Activated naive CD4-positive, alpha-beta T cell treated with anti-CD3 and anti-CD28 coated beads, Interleukin-2, amount 10 ng/mL, durations not matched to agents 7 days and 5 days (primary cell): ENCODE data around the gene PFKFB1.

ENCODE experiments used
- CTCF ChIA-PET: fragments of 350-600 bp; sonication (Branson Sonifier 250); formaldehyde crosslinking; loops from one replicate; lab custom pipeline; 2021; ENCODE audit warnings: antibody characterized with exemption; lab: Charles Lee
- DNase-seq: peaks from one replicate; pipeline ENCODE4 v3.0.0-alpha.2; 2020
- H3K27ac Mint-ChIP-seq: one replicate; pipeline ENCODE4 v1.8.0; 2021; ENCODE audit warnings: mild to moderate bottlenecking, moderate library complexity, mixed read lengths
- H3K27me3 Mint-ChIP-seq: one replicate; pipeline ENCODE4 v1.8.0; 2021; ENCODE audit warnings: mild to moderate bottlenecking, mixed read lengths
- H3K36me3 Mint-ChIP-seq: one replicate; pipeline ENCODE4 v1.8.0; 2021; ENCODE audit warnings: mixed read lengths
- H3K4me1 Mint-ChIP-seq: one replicate; pipeline ENCODE4 v1.8.0; 2021; ENCODE audit warnings: mixed read lengths
- H3K4me3 Mint-ChIP-seq: one replicate; pipeline ENCODE4 v1.8.0; 2021; ENCODE audit warnings: mild to moderate bottlenecking, moderate library complexity, mixed read lengths
- H3K9me3 Mint-ChIP-seq: one replicate; pipeline ENCODE4 v1.8.0; 2021; ENCODE audit warnings: mixed read lengths

Gene PFKFB1

DNA sequence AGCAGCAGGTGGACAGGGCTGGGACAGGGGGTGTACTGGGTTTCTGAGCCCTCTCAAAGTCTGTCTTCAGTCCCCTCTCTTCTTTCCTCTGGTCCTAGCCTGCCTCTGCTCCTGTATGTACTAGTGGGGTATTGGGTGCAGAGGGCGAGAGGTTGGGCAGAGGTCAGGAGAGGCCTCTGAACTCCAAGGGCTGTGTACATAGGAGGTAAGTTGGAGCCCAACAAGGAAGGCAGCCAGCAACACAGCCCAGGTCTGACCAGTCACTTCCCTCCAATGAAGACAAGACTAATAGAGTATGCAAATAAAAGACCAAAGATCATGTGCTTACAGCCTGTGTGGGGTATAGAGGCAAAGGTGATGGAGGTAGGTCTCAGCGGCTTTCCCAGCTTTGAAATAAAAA is at the start of gene PFKFB1:
Gene PFKFB1 (minus strand): TSS at position 90 of the 400 bp plus-strand sequence. CDS start 181 bp downstream, outside the sequence.
- CTCF ChIA-PET, result no interaction called here

DNA sequence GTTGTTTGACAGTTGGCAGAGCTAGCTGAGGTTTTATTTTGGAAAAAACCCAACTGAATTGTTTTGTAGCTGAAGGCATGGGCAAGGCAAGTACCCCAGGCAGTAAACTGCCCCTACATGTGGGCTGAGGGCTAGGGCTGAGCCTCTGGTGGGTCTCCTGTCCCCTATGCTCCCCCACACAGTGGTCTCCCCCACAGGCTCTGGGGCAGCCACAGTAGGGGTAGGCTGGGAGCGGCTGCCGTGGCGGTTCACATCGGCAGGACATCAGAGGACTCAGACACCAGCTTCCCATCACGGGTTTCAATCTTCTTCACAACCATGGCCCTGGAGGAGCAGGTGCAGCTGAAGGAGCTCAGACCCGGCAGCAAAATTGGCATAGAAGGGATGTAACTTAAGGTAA is 47.5 kb upstream of the PFKFB1 start:
- CTCF ChIA-PET, result no interaction called here
- no peak overlapping the region for H3K27ac Mint-ChIP-seq

More for the DNA sequence above, at the start of gene PFKFB1:
- H3K27ac Mint-ChIP-seq, result no peak within 1 kb of the TSS
- no peaks in the 10 kb centered on the region for H3K9me3 Mint-ChIP-seq
- H3K4me3 Mint-ChIP-seq, result no peak within 1 kb of the TSS
- H3K36me3 Mint-ChIP-seq, result no peaks in the 10 kb centered on the region
- DNase-seq, result no peak
- peaks cover 2% of the 10 kb centered on the region for H3K4me1 Mint-ChIP-seq
- H3K27me3 Mint-ChIP-seq, result no peaks in the 10 kb centered on the region

DNA sequence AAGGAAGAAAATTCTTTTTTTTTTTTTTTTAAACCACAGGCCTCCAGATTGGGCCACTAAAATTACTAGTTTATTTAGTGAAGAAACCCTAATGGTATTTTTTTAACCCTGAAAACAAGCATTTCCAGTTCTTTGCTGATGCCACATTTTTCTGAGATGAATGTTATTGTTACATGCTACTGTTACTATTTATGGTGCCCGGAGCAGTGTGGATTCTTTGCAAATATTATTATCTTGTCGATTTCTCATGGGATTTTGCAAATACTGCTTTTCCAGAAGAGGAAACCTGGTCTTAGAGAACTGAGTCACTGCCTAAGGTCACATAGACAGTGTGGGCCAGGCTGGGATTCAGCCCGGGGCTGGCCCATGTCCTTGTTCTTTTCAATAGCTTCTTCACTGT is 45.5 kb upstream of the PFKFB1 start:
- Mint-ChIP-seq H3K4me3 (no peak overlapping the region), H3K27ac (no peak overlapping the region), H3K9me3 (no peaks in the 10 kb centered on the region), H3K4me1 (no peaks in the 10 kb centered on the region), H3K27me3 (no peaks in the 10 kb centered on the region), H3K36me3 (no peaks in the 10 kb centered on the region)
- CTCF ChIA-PET, result no interaction called here
- DNase-seq, result no peak

More for the DNA sequence above, 47.5 kb upstream of the PFKFB1 start:
- Mint-ChIP-seq H3K36me3 (no peaks in the 10 kb centered on the region), H3K4me1 (no peaks in the 10 kb centered on the region), H3K4me3 (no peak overlapping the region), H3K9me3 (no peaks in the 10 kb centered on the region), H3K27me3 (no peaks in the 10 kb centered on the region)
- no peak for DNase-seq

DNA sequence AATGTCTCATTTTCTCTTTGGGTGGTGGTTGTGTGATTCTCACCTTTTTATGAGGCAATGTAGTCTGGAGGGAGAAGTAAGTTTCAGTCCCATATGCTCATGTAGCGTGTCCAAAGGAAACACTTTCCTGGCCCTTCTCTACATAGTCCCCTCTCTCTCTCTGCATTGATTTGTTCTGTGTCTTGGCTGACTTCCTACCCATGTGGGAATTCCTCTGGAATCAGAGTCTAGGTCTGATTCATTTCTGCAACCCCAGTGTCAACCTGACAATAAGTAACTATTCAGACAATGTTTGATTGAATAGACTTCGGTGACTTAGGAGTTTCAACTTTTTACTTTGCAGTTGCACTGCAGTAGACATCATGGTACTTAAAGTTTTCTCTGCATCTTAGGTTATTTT is 39.4 kb upstream of the PFKFB1 start:
- CTCF ChIA-PET, result no interaction called here
- Mint-ChIP-seq H3K27me3 (no peaks in the 10 kb centered on the region), H3K4me1 (no peaks in the 10 kb centered on the region), H3K9me3 (no peaks in the 10 kb centered on the region), H3K27ac (no peak overlapping the region), H3K4me3 (no peak overlapping the region), H3K36me3 (no peaks in the 10 kb centered on the region)
- no peak for DNase-seq

DNA sequence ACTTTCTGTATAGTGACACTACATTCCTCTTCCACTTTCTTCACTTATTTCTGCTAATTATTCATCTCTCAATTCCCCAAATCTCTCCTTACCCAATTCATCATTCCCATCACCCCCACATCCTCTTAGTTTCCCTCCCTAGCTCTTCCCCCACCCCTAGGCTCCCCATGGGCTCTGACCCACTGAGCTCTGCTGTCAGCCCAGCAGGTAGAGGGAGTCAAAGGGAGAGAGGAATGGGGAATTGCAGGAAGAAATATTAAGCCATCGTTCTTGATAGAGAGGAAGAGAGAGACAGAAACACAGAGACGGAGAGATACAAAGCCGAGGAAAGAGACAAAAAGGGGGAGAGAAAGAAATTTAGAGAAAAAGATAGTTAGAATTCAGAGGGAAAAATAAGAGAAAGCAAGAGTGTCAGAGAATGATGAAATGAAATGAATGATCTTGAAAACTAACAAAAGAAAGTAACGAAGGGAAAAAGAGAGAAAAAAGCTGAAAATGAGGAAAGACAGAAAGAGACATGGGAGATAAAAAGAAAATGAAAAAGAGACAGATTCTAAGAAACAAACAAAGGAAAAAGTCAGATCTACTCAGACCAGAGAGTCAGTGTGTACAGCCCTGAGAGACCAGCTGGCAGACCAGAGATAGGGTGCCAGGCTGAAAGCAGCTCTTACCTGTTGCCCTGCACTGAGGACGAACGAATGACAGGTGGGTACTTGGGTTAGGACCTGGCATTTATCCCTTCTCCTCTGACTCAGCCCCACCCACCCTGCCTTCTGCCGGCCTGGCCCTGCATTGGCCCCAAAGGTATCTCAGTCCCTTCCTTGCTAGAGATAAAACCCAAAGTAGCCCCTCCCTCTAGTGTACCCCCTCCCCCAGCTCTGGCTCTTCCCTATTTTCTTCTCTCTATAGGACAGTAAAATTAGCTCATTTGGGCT is 36.5 kb upstream of the PFKFB1 start, which contains the start of gene ALAS2:
Gene ALAS2 (minus strand): TSS at position 707 of the 935 bp plus-strand sequence. CDS start 4,977 bp downstream, outside the sequence.
- DNase-seq, result no peak
- Mint-ChIP-seq H3K27me3 (no peaks in the 10 kb centered on the region), H3K9me3 (no peaks in the 10 kb centered on the region), H3K27ac (no peak within 1 kb of the TSS), H3K4me1 (no peaks in the 10 kb centered on the region), H3K36me3 (no peaks in the 10 kb centered on the region), H3K4me3 (no peak within 1 kb of the TSS)
- CTCF ChIA-PET, result no interaction called here

DNA sequence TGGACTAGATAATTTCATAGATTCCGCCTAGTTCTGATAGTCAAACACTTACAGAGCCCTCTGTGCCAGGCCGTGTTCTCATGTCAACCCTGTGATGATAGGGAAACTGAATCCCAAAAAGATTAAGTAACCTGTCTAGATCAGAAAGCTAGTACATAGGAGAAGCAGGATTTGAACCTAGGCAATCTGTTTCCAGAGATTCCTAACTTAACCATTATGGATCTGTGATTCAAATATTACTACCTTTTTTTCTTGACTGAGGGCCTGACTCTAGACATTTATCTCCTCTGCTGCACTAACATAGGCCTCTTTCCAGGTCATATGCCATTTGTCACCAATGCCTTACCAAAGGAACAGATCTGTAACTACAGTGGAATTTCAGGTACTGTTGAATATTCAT is 35.3 kb upstream of the PFKFB1 start:
- DNase-seq, result no peak
- no peaks in the 10 kb centered on the region for H3K4me1 Mint-ChIP-seq
- CTCF ChIA-PET, result no interaction called here
- H3K27me3 Mint-ChIP-seq, result no peaks in the 10 kb centered on the region
- H3K4me3 Mint-ChIP-seq, result no peak overlapping the region
- H3K9me3 Mint-ChIP-seq, result no peaks in the 10 kb centered on the region
- H3K27ac Mint-ChIP-seq, result no peak overlapping the region
- H3K36me3 Mint-ChIP-seq, result no peaks in the 10 kb centered on the region

DNA sequence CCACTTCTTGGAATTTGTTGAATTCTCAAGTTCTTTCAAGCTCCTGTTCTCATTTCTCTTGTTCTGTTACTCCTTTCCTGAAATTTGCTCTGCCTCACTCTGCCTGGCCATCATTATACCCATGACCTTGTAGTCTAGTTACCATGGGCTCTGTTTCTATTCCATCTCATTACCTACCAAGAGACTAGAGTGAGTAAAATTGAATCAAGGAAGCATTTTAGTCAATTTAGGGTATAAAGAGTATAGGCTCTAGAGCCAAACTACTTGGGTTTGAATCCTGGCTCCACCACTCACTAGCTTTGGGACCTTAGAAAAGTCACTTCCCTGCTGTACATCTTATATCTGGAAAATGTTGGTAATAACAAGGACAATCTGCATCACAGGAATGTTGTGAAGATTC is 34.6 kb upstream of the PFKFB1 start:
- CTCF ChIA-PET, result no interaction called here
- no peaks in the 10 kb centered on the region for H3K27me3 Mint-ChIP-seq
- no peak overlapping the region for H3K27ac Mint-ChIP-seq
- no peaks in the 10 kb centered on the region for H3K4me1 Mint-ChIP-seq
- H3K4me3 Mint-ChIP-seq, result no peak overlapping the region
- no peaks in the 10 kb centered on the region for H3K9me3 Mint-ChIP-seq
- no peaks in the 10 kb centered on the region for H3K36me3 Mint-ChIP-seq
- DNase-seq, result no peak

DNA sequence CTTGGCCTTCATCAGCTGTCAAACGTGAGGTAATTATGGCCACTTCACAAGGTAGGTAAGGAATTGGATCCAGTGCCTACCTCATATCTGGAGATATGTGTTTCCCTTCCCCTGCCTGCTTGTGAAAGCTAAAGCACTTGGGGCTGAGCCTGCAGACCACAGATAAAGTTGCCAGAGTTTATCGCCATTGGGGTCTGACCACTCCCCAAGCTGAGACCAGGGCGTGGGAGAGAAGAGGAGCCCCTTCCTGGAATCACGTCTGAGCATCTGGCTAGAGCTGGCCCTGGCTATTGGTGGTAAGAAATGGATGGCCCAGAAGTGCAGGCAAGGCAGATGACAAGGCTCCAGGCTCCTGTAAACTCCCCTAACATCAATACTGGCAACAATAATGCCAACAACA is 34.1 kb upstream of the PFKFB1 start:
- no peaks in the 10 kb centered on the region for H3K9me3 Mint-ChIP-seq
- CTCF ChIA-PET, result no interaction called here
- no peaks in the 10 kb centered on the region for H3K36me3 Mint-ChIP-seq
- H3K27ac Mint-ChIP-seq, result no peak overlapping the region
- no peak overlapping the region for H3K4me3 Mint-ChIP-seq
- H3K27me3 Mint-ChIP-seq, result no peaks in the 10 kb centered on the region
- H3K4me1 Mint-ChIP-seq, result no peaks in the 10 kb centered on the region
- DNase-seq, result no peak

DNA sequence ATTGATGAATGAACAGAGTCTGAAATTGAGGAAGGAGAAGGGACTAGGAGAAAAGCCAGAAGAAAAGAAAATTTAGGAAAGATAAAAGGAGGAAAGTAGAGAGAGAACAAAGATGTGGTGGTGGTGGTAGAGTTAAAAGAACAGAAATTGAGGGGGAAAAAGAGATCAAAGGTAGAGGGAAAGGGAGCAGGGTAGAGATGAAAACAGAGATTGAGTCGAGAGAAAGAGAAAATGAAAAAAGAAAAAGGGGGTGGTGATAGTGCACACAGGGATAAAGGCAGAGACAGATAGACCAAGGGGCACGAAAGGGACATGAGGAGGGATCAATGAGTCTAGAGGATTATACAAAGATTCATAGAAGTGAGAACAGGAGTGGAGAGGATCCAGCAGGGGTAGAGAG is 32.9 kb upstream of the PFKFB1 start:
- no peak for DNase-seq
- H3K27ac Mint-ChIP-seq, result no peak overlapping the region
- no peaks in the 10 kb centered on the region for H3K4me1 Mint-ChIP-seq
- H3K27me3 Mint-ChIP-seq, result no peaks in the 10 kb centered on the region
- CTCF ChIA-PET, result no interaction called here
- H3K9me3 Mint-ChIP-seq, result no peaks in the 10 kb centered on the region
- no peak overlapping the region for H3K4me3 Mint-ChIP-seq
- no peaks in the 10 kb centered on the region for H3K36me3 Mint-ChIP-seq

DNA sequence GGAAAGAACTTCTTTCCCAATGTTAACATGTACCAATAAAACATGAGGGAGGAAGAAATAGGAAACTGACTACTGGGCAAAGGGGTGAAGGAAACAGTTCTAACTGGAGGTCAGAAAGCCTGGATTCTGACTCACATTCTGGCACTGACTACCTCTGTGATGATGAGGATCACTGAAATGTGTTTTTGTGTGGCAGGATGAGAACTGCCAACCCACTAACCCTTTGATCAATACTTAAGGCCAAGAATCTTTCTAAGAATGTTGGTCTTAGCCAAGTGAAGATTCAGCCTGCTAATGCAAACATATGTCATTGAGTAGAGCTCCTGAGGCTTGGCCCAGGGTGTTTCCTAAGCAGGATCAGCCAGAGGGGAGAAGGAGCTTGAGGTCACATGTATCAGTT is 32.2 kb upstream of the PFKFB1 start:
- H3K36me3 Mint-ChIP-seq, result no peaks in the 10 kb centered on the region
- DNase-seq, result no peak
- no peak overlapping the region for H3K4me3 Mint-ChIP-seq
- no peak overlapping the region for H3K27ac Mint-ChIP-seq
- H3K9me3 Mint-ChIP-seq, result no peaks in the 10 kb centered on the region
- CTCF ChIA-PET, result no interaction called here
- H3K27me3 Mint-ChIP-seq, result no peaks in the 10 kb centered on the region
- H3K4me1 Mint-ChIP-seq, result no peaks in the 10 kb centered on the region

DNA sequence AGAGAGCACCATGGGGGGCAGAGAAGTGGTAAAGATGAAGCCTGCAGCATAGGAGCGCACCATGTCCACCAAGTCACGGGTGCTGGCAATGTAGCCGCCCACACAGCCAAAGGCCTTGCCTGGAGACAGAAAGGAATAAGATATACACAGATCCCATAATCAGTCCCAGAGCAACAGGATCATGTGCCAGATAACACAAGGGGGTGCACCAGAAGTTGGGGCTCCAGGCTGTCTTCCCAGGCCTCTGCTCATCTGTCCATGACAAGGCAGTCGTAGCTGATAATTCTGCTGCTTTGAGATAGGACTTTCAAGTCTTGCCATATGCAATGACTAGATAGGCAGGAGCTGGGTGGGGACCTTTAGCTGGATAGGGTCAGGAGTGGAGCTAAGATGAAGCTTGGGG is 20.9 kb upstream of the PFKFB1 start:
- no peak overlapping the region for H3K27ac Mint-ChIP-seq
- H3K36me3 Mint-ChIP-seq, result no peaks in the 10 kb centered on the region
- CTCF ChIA-PET, result interaction anchor here (1.3 kb wide), 1 partner anchor 10 kb away, joined by 3 read pairs; no protein-coding TSS in a partner anchor
- no peaks in the 10 kb centered on the region for H3K27me3 Mint-ChIP-seq
- H3K4me1 Mint-ChIP-seq, result no peaks in the 10 kb centered on the region
- H3K9me3 Mint-ChIP-seq, result no peaks in the 10 kb centered on the region
- no peak for DNase-seq
- no peak overlapping the region for H3K4me3 Mint-ChIP-seq

DNA sequence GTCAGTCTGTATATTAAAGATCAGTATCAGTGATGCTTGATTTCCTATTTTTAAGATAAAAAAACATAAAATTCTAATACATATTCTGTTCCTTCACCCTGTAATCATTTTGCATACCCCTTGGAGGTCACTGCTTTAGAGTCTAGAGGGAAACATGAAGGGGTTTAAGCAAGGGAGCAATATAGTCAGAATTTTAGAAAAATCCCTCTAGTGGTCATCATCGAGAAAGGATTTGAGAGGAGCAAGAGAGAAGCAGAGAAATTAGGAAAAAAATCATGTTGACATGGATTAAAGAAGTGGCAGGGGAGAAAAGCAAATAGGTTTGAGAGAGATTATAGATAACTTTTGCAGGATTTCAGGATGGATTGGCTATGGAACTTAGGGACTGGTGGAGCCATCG is 17.3 kb upstream of the PFKFB1 start:
- H3K4me1 Mint-ChIP-seq, result peaks cover 10% of the 10 kb centered on the region
- CTCF ChIA-PET, result interaction anchor here (0.8 kb wide), 1 partner anchor 119 kb away, joined by 3 read pairs; no protein-coding TSS in a partner anchor
- H3K4me3 Mint-ChIP-seq, result no peak overlapping the region
- H3K27me3 Mint-ChIP-seq, result no peaks in the 10 kb centered on the region
- no peak for DNase-seq
- no peaks in the 10 kb centered on the region for H3K9me3 Mint-ChIP-seq
- H3K36me3 Mint-ChIP-seq, result peaks cover 10% of the 10 kb centered on the region
- no peak overlapping the region for H3K27ac Mint-ChIP-seq

DNA sequence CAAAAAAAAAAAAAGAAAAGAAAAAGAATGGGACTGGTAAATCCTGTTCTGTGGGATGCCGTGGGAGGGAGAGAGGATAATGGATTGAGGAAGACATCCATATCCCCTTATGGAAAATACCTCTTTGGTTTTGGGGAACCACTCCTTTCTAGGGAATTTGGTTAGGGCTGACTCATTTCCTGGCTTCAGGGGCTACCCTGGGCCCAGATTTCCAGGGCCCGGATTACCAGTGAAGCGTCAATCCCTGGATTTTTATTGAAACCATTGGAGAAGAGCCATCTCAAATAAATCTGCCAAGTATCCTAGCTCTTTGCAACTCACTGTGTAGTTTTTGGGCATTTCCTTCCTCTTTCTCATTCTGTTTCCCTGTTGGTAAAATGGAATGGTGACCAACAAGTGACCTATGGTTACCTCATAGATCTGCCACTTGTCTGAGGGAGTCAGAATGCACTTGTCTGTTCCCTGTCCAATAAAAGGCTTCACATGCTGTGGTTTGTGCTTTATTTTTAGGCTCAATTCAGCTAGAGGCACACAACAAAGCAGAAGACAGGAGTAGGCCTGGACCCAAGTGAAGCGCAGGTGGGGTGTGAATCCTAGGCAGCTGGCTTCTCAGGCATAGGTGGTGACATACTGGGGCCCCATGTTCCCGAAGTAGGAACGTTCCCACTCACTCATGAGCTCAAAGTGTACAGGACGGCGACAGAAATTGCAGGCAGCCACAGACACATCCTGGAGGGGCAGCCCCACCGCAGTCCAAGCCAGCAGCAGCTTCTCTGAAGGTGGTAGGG is 14.8 kb upstream of the PFKFB1 start:
- Mint-ChIP-seq H3K4me1 (peaks cover 13% of the 10 kb centered on the region), H3K4me3 (no peak overlapping the region), H3K27ac (no peak overlapping the region), H3K27me3 (no peaks in the 10 kb centered on the region), H3K36me3 (peaks cover 26% of the 10 kb centered on the region), H3K9me3 (no peaks in the 10 kb centered on the region)
- CTCF ChIA-PET, result no interaction called here
- no peak for DNase-seq

DNA sequence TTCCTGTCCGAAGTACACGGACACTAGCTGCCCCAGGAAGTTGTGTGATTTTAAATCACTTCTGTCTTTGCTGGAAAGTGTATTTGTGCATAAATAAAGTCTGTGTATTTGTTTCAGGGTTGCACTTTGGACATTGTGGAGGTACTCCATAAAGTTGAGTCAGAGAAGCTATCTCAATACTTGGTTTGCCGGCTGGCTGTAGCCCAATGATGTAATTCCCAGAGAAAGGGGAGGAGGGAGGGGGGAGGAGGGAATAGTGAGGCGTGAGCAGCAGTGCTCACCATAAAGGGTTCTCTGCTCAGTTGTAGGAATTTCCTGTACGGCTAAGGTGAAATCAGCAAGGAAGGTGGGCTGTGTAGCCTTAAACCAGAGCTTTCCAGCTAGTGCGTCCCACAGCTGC is 13.7 kb upstream of the PFKFB1 start:
- Mint-ChIP-seq H3K36me3 (peaks cover 32% of the 10 kb centered on the region), H3K27ac (peak overlapping the region; percentile 11), H3K9me3 (no peaks in the 10 kb centered on the region), H3K27me3 (no peaks in the 10 kb centered on the region), H3K4me3 (no peak overlapping the region), H3K4me1 (peaks cover 19% of the 10 kb centered on the region)
- DNase-seq, result no peak
- CTCF ChIA-PET, result no interaction called here
